WI38 (cell line): Measurements from ENCODE around the gene MMAB.

Source experiments
- H3K4me3 ChIP-seq: 2 replicates; pipeline ENCODE4 v1.5.1; 2011; ENCODE audit warnings: low read depth, mild to moderate bottlenecking, control low read depth, low read length
- TF ChIP-seq, protein P1 (sequence below): IDR thresholded peaks from 2 replicates; pipeline ENCODE4 v1.5.1; 2012; ENCODE audit warnings: low read depth, mild to moderate bottlenecking, control low read depth, low read length

MMAB gene

GRCh38 chr12:109532721-109533486, 40.4 kb downstream of the MMAB start:
- H3K4me3 ChIP-seq = no peak overlapping the region
- TF ChIP-seq, protein P1, sequence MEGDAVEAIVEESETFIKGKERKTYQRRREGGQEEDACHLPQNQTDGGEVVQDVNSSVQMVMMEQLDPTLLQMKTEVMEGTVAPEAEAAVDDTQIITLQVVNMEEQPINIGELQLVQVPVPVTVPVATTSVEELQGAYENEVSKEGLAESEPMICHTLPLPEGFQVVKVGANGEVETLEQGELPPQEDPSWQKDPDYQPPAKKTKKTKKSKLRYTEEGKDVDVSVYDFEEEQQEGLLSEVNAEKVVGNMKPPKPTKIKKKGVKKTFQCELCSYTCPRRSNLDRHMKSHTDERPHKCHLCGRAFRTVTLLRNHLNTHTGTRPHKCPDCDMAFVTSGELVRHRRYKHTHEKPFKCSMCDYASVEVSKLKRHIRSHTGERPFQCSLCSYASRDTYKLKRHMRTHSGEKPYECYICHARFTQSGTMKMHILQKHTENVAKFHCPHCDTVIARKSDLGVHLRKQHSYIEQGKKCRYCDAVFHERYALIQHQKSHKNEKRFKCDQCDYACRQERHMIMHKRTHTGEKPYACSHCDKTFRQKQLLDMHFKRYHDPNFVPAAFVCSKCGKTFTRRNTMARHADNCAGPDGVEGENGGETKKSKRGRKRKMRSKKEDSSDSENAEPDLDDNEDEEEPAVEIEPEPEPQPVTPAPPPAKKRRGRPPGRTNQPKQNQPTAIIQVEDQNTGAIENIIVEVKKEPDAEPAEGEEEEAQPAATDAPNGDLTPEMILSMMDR = no peak

DNA sequence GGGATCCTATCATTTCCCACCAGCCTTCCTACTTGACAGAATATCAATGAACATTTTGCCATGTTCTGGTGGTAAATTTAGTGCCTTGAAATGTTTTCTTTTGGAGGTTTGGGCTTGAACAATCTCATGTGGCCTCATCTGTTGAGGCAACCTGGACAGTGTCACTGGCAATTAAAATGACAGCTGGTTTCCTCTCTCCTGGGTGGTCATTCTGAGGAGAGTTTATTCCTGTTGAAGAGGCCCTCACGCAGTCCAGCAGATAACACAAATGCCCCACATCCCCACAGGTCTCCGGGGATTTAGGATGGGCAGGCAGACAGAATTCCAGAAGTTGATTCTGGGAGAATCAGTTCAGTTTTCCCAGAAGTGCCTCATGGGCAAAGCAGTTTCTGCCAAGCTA, 41.9 kb downstream of the MMAB start:
- TF ChIP-seq, protein P1 = no peak
- no peak overlapping the region for H3K4me3 ChIP-seq

DNA sequence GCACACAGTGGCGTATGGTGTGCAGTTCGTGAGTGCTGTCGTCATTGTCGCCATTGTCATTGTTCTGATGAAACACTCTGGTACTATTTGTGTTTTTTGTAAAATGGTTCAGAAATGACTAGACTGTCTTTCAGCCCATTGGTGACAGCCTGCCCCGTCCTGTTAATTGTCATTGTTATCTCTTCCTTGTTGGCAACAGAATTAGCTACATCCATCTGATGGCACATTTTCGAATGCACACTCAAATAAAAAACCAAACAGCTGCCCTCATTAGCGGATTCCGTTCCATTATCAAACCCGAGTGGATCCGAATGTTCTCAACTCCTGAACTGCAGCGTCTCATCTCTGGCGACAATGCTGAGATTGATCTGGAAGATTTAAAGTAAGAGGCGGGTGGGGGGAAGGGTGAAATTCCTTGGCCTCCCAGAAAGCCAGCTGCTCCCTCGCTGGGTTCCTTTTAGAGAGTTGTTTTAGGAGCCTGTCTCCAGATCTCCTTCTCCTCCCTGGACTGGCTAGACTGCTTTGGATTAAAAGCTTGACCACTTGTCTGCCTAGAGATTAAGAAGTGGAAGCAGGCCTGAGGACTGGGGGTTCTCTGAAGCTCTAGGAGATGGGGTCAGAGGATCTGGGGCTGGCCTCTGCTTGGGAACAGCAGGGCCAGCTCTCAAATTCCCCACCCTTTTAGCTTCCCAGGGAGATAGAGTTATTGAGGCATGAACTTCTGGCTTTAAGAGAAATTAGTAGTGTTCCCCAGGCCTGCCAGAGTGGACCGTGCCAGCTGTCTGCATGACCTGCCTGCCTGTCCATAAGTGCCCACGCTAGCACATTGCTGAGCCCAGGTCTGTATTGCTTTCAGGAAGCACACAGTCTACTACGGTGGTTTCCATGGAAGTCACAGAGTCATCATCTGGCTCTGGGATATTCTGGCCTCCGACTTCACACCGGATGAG, 43.3 kb downstream of the MMAB start:
- TF ChIP-seq, protein P1 = no peak
- H3K4me3 ChIP-seq = no peak overlapping the region

- TF ChIP-seq, protein P1 = no peak
- no peak overlapping the region for H3K4me3 ChIP-seq
Observed at GRCh38 chr12:109527489-109528123, 45.7 kb downstream of the MMAB start.

DNA sequence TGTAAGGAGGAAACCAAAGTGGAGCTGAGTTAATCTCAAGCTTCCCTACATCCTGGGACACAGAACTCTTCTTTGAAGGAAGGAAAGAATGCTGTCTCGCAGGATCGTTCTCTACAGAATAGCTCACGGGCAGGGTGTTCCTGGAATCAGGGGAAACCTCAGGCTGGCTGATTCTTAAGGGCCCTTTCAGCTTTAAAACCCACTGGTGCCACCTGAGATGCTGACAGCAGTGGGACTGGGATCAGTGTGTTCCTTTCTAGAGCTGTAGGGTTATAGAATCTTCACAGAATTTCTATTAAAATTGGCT, 48.1 kb downstream of the MMAB start:
- TF ChIP-seq, protein P1 = no peak
- H3K4me3 ChIP-seq = no peak overlapping the region

DNA sequence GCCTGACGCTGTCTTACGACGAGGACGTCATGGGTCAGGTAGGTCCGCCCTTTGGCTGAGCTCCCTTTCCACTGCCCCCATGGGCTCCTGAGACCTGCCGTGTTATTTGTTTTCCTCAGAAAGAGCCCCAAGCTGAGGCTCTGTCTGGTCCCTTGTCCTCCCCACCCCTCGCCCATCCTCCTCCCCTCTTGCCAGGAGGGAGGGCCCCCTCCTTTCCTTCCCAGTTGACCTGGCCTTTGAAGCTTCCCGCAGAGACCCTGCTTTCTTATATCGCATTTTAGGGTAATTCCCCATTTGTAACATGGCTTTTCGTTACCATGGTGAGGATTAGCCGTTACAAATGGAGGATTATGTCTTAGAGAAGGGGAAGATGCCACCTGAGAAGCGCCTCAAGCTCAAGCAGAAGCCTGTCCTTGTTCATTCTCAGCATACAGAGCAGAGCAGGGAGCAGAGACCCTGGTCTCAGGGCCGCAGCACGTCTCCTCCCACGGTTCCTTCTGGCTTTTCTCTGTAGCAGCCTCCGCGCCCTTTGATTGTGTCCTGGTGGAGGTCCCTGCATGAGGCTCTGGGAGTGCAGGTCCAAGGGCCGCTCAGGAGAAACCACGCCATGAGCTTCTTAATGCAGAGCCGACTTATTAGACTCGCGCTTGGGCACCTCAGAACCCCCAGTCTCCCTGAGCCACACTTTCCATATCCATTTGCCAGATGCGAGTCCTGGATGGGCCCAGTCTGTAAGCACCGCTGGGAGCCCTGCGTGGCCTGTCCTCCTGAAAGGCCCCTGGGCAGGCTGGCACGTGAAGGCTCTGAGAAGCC, 48.6 kb downstream of the MMAB start:
- TF ChIP-seq, protein P1 = no peak

More for the DNA sequence above, 48.6 kb downstream of the MMAB start:
- no peak overlapping the region for H3K4me3 ChIP-seq
